Erythroblast (primary cell): Measurements from ENCODE around the gene IL18RAP.

ENCODE experiments used
- DNase-seq, 2 experiments: peaks; one replicate each; lab custom pipeline; 2025; lab: John Stamatoyannopoulos, UW
- GATA1 ChIP-seq: IDR thresholded peaks from 2 replicates; pipeline ENCODE4 v1.6.1; 2011; ENCODE audit warnings: low read depth, mild to moderate bottlenecking, control low read depth, low read length, moderate library complexity
- POLR2A ChIP-seq: IDR thresholded peaks from 2 replicates; pipeline ENCODE4 v1.6.1; 2011; ENCODE audit warnings: mild to moderate bottlenecking, low read length

The IL18RAP gene

GRCh38 chr2:102453501-102453900 lies 30.5 kb downstream of the IL18RAP start:
- TF ChIP-seq POLR2A: no peak
- no peak for TF ChIP-seq GATA1
- no peak for DNase-seq

- no peak for DNase-seq
- TF ChIP-seq POLR2A (no peak), GATA1 (no peak)
Observed at GRCh38 chr2:102455061-102455670, 32.2 kb downstream of the IL18RAP start.

DNA sequence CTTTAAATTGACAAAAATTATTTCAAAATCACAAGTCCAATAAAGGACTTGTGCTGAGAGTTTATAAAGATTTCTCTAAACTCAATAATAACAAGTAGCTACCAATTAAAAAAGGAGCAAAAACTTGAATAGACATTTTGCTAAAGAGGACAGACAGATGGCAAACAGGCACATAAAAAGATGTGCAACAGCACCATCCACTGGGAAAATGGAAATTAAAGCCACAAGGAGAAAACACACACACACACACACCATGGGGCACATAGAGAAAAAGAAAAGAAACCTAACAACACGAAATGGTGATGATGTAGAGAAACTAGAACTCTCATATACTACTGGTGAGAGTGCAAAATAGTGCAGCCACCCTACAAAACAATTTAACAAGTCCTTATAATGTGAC lies 37.5 kb downstream of the IL18RAP start:
- peak in 1 of 2 experiments; percentile 9 for DNase-seq
- TF ChIP-seq GATA1: no peak
- TF ChIP-seq POLR2A: no peak

DNA sequence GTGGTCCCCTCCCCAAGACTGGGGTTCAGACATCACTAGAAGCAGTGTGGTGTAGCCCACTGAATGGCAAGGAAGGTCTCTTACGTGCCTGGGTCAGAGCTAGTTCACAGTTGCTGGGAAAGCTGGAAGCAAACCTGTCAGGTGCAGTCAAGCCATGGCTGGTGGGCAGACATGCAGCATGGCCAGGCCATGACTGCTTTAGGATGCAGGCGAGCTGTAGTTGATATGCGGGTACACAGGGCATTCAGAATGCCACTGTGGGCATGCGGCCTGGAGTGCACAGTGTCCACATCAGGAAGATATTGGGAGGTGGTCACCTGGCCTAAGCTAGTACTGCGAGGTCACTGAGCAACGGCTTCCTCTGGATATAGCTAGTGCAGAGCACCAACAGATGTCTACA lies 38.2 kb downstream of the IL18RAP start:
- DNase-seq: no peak
- TF ChIP-seq GATA1: no peak
- no peak for TF ChIP-seq POLR2A

DNA sequence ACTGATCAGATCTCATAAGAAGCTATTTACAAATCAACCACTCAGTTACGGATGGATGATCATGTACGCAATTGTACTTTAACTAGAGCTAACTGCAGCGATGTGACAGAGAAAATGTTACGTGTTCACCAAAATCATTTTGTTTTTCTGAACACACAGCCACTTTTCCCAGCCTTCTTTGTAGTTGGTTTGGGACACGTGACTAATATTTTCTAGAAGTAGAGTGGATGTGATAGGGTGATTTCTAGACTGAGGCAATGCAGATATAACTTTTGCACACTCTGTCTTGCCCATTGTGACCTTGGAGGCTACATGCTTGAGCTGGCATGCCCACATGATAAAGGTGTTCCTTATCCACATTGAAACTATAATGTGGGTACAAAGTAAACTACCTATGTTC lies 40.2 kb downstream of the IL18RAP start:
- no peak for DNase-seq

DNA sequence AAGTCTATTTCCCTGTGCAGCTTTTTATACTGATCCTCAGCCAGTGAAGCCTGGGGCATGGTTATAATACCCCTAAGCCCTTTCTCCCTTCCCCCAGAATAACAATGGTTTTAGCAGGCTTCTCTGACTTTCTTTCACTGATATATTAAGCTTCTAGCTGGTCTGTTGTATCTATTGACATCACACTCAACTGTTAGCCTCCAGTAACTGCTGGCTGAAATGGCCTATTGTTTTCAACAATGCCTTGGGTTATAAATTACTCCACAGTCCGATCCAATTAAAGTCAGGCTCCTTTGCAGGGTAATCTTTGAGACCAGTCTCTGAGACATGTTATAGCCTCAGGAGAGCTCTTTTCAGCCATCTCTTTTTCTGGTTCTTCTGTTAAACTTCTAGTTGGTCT lies 47.2 kb downstream of the IL18RAP start:
- no peak for DNase-seq

More for the DNA sequence above, 40.2 kb downstream of the IL18RAP start:
- TF ChIP-seq POLR2A (no peak), GATA1 (no peak)

GRCh38 chr2:102473020-102473419 lies 50.1 kb downstream of the IL18RAP start, which contains the start of gene SLC9A4:
Gene SLC9A4 (plus strand): TSS chr2:102473226. CDS start chr2:102473760, 534 bp downstream.
- TF ChIP-seq GATA1: no peak
- no peak for TF ChIP-seq POLR2A
- peak; percentile 22 to 54 for DNase-seq

More for the DNA sequence above, 47.2 kb downstream of the IL18RAP start:
- TF ChIP-seq GATA1 (no peak), POLR2A (no peak)

GRCh38 chr2:102473631-102474030 lies 50.7 kb downstream of the IL18RAP start:
- TF ChIP-seq GATA1: no peak

GRCh38 chr2:102474785-102475184 lies 51.8 kb downstream of the IL18RAP start:
- TF ChIP-seq GATA1 (no peak), POLR2A (no peak)
- DNase-seq: no peak

More at GRCh38 chr2:102473631-102474030, 50.7 kb downstream of the IL18RAP start:
- DNase-seq: no peak

DNA sequence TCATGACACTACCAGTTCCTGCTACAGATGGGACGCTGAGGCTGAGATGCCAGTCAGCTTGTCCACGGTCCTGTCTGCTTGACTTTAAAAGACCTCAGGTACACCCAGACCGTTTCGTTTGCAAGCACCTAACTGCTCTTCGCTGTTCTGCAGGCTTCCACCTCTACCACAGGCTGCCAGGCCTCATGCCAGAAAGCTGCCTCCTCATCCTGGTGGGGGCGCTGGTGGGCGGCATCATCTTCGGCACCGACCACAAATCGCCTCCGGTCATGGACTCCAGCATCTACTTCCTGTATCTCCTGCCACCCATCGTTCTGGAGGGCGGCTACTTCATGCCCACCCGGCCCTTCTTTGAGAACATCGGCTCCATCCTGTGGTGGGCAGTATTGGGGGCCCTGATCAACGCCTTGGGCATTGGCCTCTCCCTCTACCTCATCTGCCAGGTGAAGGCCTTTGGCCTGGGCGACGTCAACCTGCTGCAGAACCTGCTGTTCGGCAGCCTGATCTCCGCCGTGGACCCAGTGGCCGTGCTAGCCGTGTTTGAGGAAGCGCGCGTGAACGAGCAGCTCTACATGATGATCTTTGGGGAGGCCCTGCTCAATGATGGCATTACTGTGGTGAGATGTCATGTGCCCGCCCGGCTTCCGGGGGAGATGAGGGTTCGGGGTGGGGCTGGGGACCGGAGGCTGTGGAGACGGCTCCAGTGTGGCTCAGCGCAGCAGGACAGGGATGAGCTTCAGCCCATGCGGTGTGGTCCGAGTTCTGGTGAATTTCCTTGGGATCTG lies 55.9 kb downstream of the IL18RAP start:
- no peak for DNase-seq
- no peak for TF ChIP-seq POLR2A
- no peak for TF ChIP-seq GATA1

GRCh38 chr2:102480285-102481195 lies 57.6 kb downstream of the IL18RAP start:
- no peak for DNase-seq
- TF ChIP-seq GATA1 (no peak), POLR2A (no peak)

- no peak for TF ChIP-seq POLR2A
- TF ChIP-seq GATA1: no peak
Observed at GRCh38 chr2:102481931-102482330, 59.0 kb downstream of the IL18RAP start.

GRCh38 chr2:102483086-102483485 lies 60.1 kb downstream of the IL18RAP start:
- TF ChIP-seq POLR2A (no peak), GATA1 (no peak)
- no peak for DNase-seq

More at GRCh38 chr2:102481931-102482330, 59.0 kb downstream of the IL18RAP start:
- DNase-seq: no peak
